Limb (tissue), 2 donors: ENCODE measurements around the gene ATR.

ENCODE experiments used
- DNase-seq, 2 donors: peaks; one replicate each; pipeline ENCODE4 v3.0.0-alpha.2; 2016; ENCODE audit errors: extremely low spot score in 2 of 2

The ATR gene

DNA sequence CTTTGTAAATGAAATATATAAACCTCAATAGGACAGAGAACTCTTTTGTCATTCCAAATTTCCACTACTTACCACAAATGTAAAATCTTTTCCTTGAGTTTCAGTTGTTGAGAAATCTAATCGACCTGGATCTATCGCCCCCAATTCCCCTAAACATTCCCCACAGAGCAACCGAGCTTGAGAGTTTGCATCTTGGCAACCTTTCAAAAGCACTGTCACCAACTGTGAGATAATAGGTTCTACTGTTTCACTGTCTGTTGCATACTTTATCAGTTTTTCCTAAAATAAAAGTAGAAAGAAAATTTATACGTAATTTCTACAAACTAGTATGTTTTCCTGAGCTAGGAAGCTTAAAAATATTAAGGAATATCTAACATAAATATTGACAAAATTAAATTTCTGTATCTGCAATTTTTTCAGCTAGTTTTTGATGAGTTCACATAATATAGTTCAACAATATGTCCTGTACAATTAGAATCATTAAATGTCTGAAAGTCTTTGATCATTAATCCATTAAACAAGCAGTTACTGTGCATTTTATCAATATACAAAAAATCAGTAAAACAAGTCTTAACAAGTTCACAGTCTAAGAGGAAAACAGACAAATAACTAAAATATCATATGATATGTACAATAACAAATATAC is 54.5 kb downstream of the ATR start:
- DNase-seq = no peak

GRCh38 chr3:142509079-142509478 is 69.5 kb downstream of the ATR start:
- no peak for DNase-seq

- no peak for DNase-seq
Observed at GRCh38 chr3:142507241-142507640, 71.3 kb downstream of the ATR start.

GRCh38 chr3:142502187-142502985 is 76.1 kb downstream of the ATR start:
- no peak for DNase-seq

GRCh38 chr3:142501004-142501926 is 77.3 kb downstream of the ATR start:
- DNase-seq = no peak

GRCh38 chr3:142500211-142500610 is 78.3 kb downstream of the ATR start:
- no peak for DNase-seq

DNA sequence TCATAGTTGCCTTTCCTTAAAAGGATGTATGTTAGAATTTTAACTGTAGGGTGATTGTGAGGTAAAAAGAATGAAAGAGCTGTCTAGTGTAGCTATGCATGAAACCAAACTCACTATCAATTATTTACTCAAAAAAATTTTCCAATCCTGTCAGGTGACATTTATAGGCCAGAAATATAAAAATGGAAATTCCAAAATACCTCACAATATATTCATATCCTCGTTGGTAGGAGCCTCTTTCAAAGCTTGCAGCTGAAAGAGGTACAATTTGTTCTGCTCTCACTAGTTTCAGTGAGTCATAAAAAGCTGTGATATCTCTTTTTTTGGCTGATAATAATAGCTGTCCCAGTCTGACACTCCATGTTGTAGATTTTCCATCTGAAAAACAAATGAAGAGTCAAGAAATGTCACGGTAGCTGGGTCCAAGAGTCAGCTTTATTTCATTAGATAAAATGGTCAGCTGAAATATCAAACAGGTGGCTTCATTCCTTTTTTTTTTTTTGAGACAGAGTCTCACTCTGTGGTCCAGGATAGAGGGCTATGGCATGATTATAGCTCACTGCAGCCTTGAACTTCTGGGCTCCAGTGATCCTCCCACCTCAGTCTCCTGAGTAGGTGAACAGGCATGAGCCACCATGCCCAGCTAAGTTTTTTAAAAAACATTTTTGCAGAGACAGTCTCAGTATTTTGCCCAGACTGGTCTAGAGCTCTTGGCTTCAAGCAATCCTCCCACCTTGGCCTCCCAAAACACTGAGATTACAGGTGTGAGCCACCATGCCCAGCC is 79.9 kb downstream of the ATR start:
- DNase-seq = no peak

DNA sequence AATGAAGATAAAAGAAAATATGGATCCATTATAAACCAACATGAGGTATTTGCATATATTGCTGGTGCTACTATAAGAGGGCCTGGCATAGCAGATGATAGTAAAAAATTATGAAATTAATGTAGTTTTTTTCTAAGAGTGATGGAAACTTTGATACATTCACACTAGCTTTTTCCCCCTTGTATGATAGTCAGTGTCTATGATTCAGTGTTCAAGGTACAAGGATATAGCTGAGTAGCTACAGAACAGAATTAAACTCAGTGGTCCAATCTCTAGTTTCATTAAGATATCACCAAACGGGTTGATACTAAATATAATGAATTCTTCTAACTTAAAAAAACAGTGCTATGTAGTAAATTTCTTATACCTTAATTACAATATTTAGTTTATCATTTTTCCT is 80.8 kb downstream of the ATR start:
- no peak for DNase-seq

GRCh38 chr3:142495103-142495502 is 83.4 kb downstream of the ATR start:
- DNase-seq = no peak

GRCh38 chr3:142492184-142492583 is 86.3 kb downstream of the ATR start:
- no peak for DNase-seq

GRCh38 chr3:142489572-142490323 is 88.8 kb downstream of the ATR start:
- no peak for DNase-seq

DNA sequence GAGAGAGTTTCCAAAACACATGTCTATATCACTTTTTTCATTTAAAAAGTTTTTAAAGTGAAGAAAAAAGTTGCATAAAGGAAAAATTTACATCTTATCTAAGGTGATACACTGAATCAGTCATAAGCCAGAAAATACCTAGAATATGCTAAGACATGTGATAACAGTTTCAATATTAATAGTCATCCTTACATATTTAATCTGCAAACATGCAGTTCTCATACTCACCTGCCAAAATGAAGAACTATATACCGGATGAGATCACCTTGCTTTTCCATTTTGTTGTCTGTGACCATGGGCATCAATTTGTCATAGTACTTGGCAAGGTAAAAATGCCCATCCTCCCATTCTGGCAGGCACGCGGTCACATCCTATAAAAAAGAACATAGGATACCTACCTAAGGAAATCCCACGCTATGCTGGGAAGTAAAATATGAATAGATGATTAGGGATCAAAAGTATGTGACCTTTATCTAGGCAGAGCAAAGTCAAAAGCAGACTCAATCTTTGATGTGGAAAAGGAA is 93.6 kb downstream of the ATR start:
- DNase-seq = no peak

DNA sequence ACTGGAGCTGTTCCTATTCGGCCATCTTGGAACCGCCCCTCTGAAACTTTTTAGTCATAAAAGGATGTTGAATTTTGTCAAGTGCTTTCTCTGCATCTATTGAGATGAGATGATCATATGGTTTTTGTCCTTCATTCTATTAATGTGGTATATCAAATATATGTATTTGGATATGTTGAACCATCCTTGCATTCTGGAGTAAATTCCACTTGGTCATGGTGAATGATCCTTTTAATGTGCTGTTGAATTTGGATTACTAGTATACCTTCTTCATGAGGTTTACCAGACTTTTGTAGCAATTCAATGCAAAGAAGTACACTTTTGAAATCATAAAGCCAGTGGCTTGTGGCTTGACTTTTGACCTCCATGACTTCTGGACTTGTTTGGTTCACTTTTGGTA is 97.3 kb downstream of the ATR start:
- DNase-seq = no peak

GRCh38 chr3:142470826-142471225 is 107.7 kb downstream of the ATR start:
- no peak for DNase-seq

DNA sequence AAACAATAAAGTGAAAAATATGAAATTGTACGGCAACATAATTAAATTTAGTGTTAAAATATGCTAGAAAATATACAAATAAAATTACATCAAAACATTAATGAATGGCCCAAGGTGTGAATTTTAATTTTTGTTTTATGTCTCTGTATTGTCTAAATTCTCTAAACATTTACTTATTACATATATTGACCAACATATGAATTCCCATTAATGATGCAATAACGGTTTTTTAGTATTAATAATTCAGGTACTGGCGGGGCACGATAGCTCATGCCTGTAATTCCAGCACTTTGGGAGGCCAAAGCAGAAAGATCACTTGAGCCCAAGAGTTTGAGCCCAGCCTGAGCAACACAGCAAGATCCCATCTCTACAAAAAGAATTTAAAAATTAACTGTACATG is 110.1 kb downstream of the ATR start:
- DNase-seq = no peak

- no peak for DNase-seq
Observed at GRCh38 chr3:142467768-142468167, 110.8 kb downstream of the ATR start.

DNA sequence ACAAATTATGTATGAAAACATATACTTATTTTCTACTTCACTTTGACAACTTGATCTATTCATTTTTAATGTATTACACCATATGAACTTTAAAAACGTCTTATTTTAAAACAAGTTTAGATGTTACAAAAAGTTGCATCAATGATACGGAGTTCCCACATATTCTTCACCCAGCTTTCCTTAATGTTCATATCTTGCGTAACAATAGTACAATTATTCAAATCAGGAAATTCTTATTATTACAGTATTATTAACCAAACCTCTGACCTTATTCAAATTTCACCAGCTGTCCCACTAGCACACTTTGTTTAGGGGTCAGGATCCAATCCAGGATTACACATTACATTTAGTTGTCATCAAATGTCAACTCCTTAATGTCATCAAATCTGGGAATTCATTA is 117.8 kb downstream of the ATR start:
- DNase-seq = no peak

GRCh38 chr3:142459929-142460328 is 118.6 kb downstream of the ATR start:
- no peak for DNase-seq

- DNase-seq = no peak
Observed at GRCh38 chr3:142459096-142459495, 119.4 kb downstream of the ATR start.

DNA sequence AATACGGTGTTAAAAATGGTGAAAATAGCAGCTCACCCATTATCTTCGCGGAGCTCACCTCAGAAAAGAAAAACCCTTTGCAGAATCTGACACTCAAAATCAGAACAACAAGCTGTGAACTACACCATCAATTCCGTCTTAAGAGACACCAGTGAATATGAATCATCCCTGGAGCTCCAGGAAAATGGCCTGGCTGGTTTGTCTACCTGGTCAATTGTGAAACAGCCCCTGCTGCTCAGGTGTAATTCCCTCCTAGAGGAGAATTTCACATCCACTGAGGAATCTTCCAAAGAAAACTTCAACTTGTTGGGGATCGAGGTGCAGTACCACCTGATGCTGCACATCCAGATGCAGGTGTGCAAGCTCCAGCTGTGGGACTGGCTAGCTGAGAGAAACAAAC is 127.7 kb downstream of the ATR start:
- no peak for DNase-seq
